DMS153 (cell line): Measurements from ENCODE around the gene BOK.

Experiments used
- DNase-seq: peaks from one replicate; lab custom pipeline; 2025; lab: John Stamatoyannopoulos, UW

BOK gene

GRCh38 chr2:241601841-241602240 lies 43.3 kb downstream of the BOK start:
- DNase-seq: no peak

GRCh38 chr2:241602720-241603119 lies 44.2 kb downstream of the BOK start:
- DNase-seq: no peak

- no peak for DNase-seq
Observed at GRCh38 chr2:241603686-241604085, 45.1 kb downstream of the BOK start.

GRCh38 chr2:241606186-241606585 lies 47.6 kb downstream of the BOK start:
- no peak for DNase-seq

- DNase-seq: no peak
Observed at GRCh38 chr2:241607162-241607885, 48.8 kb downstream of the BOK start.

GRCh38 chr2:241608881-241609280 lies 50.3 kb downstream of the BOK start:
- DNase-seq: no peak

- DNase-seq: peak; percentile 71
Observed at GRCh38 chr2:241609859-241610793, 51.6 kb downstream of the BOK start.

- no peak for DNase-seq
Observed at GRCh38 chr2:241611062-241611461, 52.5 kb downstream of the BOK start.

- peak; percentile 33 for DNase-seq
Observed at GRCh38 chr2:241612156-241613016, 53.8 kb downstream of the BOK start.

GRCh38 chr2:241613017-241613780 lies 54.7 kb downstream of the BOK start:
- no peak for DNase-seq

- no peak for DNase-seq
Observed at GRCh38 chr2:241615041-241615440, 56.5 kb downstream of the BOK start.

- DNase-seq: no peak
Observed at GRCh38 chr2:241615522-241616052, 57.0 kb downstream of the BOK start.

- DNase-seq: peak; percentile 20
Observed at GRCh38 chr2:241616168-241617125, 57.9 kb downstream of the BOK start.

GRCh38 chr2:241617431-241618154 lies 59.0 kb downstream of the BOK start:
- DNase-seq: peak; percentile 82

- DNase-seq: no peak
Observed at GRCh38 chr2:241618296-241618805, 59.8 kb downstream of the BOK start.

- no peak for DNase-seq
Observed at GRCh38 chr2:241618829-241619228, 60.3 kb downstream of the BOK start.

GRCh38 chr2:241619597-241620418 lies 61.3 kb downstream of the BOK start:
- DNase-seq: no peak

GRCh38 chr2:241620419-241620769 lies 61.8 kb downstream of the BOK start:
- no peak for DNase-seq
